ENCODE results near the gene BCL6.
A peak's percentile ranks its signal among the peaks of the same experiment; 100 is the strongest.
"Not testable (repeated sequence)": the region's sequence is repeated elsewhere in the genome, so short reads cannot be mapped to it uniquely, and the experiment has no call there.

Gene BCL6

DNA sequence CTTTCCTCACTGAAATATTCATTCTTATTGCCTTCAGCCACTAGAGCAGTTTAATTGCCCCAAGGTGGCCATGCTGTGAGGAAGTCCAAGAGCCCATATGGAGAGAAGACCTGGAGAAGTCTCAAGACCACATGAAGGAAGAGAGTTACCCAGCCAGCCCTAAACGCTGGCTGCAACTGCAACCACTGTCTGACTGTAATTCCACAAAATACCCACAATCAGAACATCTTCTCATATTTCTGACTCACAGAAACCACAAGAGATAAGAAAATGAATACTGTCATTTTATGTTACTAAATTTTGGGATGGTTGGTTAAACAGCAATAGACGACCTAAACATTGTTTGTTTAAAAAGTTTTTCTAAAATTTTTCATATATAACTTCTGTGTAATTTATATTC is 60.4 kb downstream of the BCL6 start:
- Histone ChIP-seq H3K27ac (ENCODE audit: low read depth, low read length) (no peak overlapping the region), H3K9me3 (ENCODE audit: control insufficient read depth, insufficient read depth, low read length) (0 out of 2 replicates have a peak, but pooled peaks cover 3% of the 10 kb centered on the region), H3K4me1 (ENCODE audit: control insufficient read depth, low read length) (no peaks in the 10 kb centered on the region), H3K27me3 (ENCODE audit: control insufficient read depth, low read length) (peaks cover 11% of the 10 kb centered on the region), H3K4me2 (ENCODE audit: low read length) (no peak overlapping the region), H3F3A (ENCODE audit: control insufficient read depth, insufficient read depth) (no peaks in the 10 kb centered on the region), H4K20me1 (ENCODE audit: control insufficient read depth, insufficient read depth, low read depth, low read length) (no peaks in the 10 kb centered on the region), H3K9me2 (replicated peaks; ENCODE audit: control insufficient read depth, low read length) (no peaks in the 10 kb centered on the region), H3K36me3 (ENCODE audit: control insufficient read depth, low read length) (no peaks in the 10 kb centered on the region), H3K4me3 (ENCODE audit: low read length) (no peak overlapping the region), H3K79me2 (ENCODE audit: control insufficient read depth, low read length) (no peaks in the 10 kb centered on the region)
- TF ChIP-seq, protein P1, sequence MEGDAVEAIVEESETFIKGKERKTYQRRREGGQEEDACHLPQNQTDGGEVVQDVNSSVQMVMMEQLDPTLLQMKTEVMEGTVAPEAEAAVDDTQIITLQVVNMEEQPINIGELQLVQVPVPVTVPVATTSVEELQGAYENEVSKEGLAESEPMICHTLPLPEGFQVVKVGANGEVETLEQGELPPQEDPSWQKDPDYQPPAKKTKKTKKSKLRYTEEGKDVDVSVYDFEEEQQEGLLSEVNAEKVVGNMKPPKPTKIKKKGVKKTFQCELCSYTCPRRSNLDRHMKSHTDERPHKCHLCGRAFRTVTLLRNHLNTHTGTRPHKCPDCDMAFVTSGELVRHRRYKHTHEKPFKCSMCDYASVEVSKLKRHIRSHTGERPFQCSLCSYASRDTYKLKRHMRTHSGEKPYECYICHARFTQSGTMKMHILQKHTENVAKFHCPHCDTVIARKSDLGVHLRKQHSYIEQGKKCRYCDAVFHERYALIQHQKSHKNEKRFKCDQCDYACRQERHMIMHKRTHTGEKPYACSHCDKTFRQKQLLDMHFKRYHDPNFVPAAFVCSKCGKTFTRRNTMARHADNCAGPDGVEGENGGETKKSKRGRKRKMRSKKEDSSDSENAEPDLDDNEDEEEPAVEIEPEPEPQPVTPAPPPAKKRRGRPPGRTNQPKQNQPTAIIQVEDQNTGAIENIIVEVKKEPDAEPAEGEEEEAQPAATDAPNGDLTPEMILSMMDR (IDR thresholded peaks at IDR 0.05; ENCODE audit: low read depth, low read length, poor library complexity, severe bottlenecking), result no peak

DNA sequence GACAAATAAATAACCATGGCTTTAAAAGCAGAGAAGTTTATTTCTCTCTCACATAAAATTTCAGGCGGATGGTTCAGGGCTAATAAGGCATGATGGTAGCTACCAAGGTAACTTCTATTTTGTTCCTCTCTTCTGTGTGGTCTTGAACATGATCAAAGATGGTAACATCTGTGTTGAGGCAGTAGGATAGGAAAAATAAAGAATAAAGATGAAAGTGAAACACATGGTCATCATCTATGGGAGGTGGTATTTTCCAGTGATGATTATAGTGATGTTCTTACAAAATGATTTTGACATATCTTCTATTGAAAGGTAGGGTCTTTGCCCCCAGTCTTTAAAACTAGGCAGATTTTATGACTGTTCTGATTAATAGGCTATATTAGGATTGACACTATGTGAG is 60.8 kb downstream of the BCL6 start:
- Histone ChIP-seq H3K9me3 (ENCODE audit: control insufficient read depth, insufficient read depth, low read length) (0 out of 2 replicates have a peak, but pooled peaks cover 3% of the 10 kb centered on the region), H3K4me2 (ENCODE audit: low read length) (no peak overlapping the region), H4K20me1 (ENCODE audit: control insufficient read depth, insufficient read depth, low read depth, low read length) (no peaks in the 10 kb centered on the region), H3F3A (ENCODE audit: control insufficient read depth, insufficient read depth) (no peaks in the 10 kb centered on the region), H3K36me3 (ENCODE audit: control insufficient read depth, low read length) (no peaks in the 10 kb centered on the region), H3K79me2 (ENCODE audit: control insufficient read depth, low read length) (no peaks in the 10 kb centered on the region), H3K4me3 (ENCODE audit: low read length) (no peak overlapping the region), H3K27ac (ENCODE audit: low read depth, low read length) (no peak overlapping the region), H3K4me1 (ENCODE audit: control insufficient read depth, low read length) (no peaks in the 10 kb centered on the region), H3K27me3 (ENCODE audit: control insufficient read depth, low read length) (peaks cover 11% of the 10 kb centered on the region), H3K9me2 (replicated peaks; ENCODE audit: control insufficient read depth, low read length) (no peaks in the 10 kb centered on the region)
- TF ChIP-seq, protein P1 (IDR thresholded peaks at IDR 0.05; ENCODE audit: low read depth, low read length, poor library complexity, severe bottlenecking), result no peak
- TF ChIP-seq EZH2phosphoT487 (IDR thresholded peaks at IDR 0.05; ENCODE audit: borderline replicate concordance, low read length), result no peak

DNA sequence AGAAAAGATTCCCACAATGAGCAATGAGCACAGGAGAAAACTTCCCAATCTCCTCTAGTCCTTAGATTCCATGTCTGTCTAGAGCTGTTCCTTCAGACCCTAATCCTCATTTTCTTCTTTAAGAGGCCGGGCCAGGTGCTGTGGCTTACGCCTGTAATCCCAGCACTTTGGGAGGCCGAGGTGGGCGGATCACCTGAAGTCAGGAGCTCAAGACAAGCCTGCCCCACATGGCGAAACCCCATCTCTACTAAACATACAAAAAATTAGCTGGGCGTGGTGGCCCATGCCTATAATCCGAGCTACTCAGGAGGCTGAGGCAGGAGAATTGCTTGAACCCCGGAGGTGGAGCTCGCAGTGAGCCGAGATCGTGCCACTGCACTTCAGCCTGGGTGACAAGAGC is 63.5 kb downstream of the BCL6 start:
- H4K20me1 ChIP-seq (ENCODE audit: control insufficient read depth, insufficient read depth, low read depth, low read length); H3F3A ChIP-seq (ENCODE audit: control insufficient read depth, insufficient read depth); H3K4me3 ChIP-seq (ENCODE audit: low read length); H3K9me2 ChIP-seq (replicated peaks; ENCODE audit: control insufficient read depth, low read length); H3K27me3 ChIP-seq (ENCODE audit: control insufficient read depth, low read length); H3K4me1 ChIP-seq (ENCODE audit: control insufficient read depth, low read length); H3K36me3 ChIP-seq (ENCODE audit: control insufficient read depth, low read length); H3K79me2 ChIP-seq (ENCODE audit: control insufficient read depth, low read length); H3K9me3 ChIP-seq (ENCODE audit: control insufficient read depth, insufficient read depth, low read length); H3K27ac ChIP-seq (ENCODE audit: low read depth, low read length); H3K4me2 ChIP-seq (ENCODE audit: low read length): not testable (repeated sequence)

DNA sequence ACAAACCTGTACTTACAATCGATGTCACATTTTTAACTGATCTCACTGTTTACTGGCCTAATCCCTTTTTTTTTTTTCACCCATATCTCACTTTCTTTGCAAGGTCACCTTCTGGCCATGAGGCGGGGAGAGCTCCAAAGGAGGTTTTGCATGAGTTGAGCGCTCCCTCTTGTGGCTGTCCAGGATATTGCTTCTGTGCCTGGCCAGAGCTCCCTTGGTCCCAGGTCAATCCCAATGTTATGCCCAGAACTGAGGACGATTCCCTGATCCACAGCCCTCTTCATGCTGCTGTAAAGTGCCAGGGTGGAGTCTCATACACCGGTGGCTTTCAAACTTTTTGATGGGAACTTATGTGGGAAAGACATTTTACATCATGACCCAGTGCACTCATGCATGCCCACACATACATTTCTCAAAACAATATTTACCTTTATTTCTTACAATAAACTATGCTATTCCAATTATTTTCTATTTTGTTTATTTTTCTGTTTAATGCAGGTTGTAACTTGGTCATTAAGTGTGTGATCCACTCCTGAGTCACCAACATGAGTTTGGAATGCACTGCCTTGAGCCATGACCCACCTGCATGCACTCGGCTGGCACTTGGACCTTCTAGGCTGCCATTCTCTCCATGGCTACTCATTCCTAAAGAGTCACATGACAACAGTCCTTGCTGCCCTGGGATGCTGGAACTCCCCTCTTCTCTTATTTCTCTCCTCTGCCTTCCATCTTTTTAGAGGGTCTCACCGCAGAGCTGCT is 65.5 kb downstream of the BCL6 start:
- Histone ChIP-seq H3K4me1 (ENCODE audit: control insufficient read depth, low read length) (no peaks in the 10 kb centered on the region), H3K36me3 (ENCODE audit: control insufficient read depth, low read length) (no peaks in the 10 kb centered on the region), H3K9me3 (ENCODE audit: control insufficient read depth, insufficient read depth, low read length) (no peaks in the 10 kb centered on the region), H3K79me2 (ENCODE audit: control insufficient read depth, low read length) (no peaks in the 10 kb centered on the region), H3K27ac (ENCODE audit: low read depth, low read length) (no peak overlapping the region), H3K27me3 (ENCODE audit: control insufficient read depth, low read length) (peaks cover 7% of the 10 kb centered on the region), H4K20me1 (ENCODE audit: control insufficient read depth, insufficient read depth, low read depth, low read length) (no peaks in the 10 kb centered on the region), H3F3A (ENCODE audit: control insufficient read depth, insufficient read depth) (no peaks in the 10 kb centered on the region), H3K9me2 (replicated peaks; ENCODE audit: control insufficient read depth, low read length) (no peaks in the 10 kb centered on the region), H3K4me2 (ENCODE audit: low read length) (no peak overlapping the region), H3K4me3 (ENCODE audit: low read length) (no peak overlapping the region)
- TF ChIP-seq EZH2phosphoT487 (IDR thresholded peaks at IDR 0.05; ENCODE audit: borderline replicate concordance, low read length), result no peak
- TF ChIP-seq, protein P1 (IDR thresholded peaks at IDR 0.05; ENCODE audit: low read depth, low read length, poor library complexity, severe bottlenecking), result peak; percentile 94
